HEK293 (cell line): Measurements from ENCODE around the gene HLF.

Experiments used
- CTCF ChIA-PET: fragments of 350-600 bp; formaldehyde crosslinking; extraction: SDS; loops from one replicate; lab custom pipeline; 2021; ENCODE audit warnings: antibody characterized with exemption; lab: Yijun Ruan, JAX
- POLR2A ChIA-PET: fragments of 300-600 bp; formaldehyde crosslinking; extraction: SDS; loops from one replicate; lab custom pipeline; 2020; ENCODE audit warnings: antibody characterized with exemption, inconsistent platforms; lab: Yijun Ruan, JAX
- H3K27ac ChIP-seq: fragments of 200-500 bp; sonication (Bioruptor generic); 2 replicates; pipeline ENCODE4 v1.5.1; 2014; ENCODE audit warnings: low read depth, low read length, control low read depth, inconsistent platforms; ENCODE audit errors: extremely low read depth
- H3K36me3 ChIP-seq, 2 experiments: fragments of 200-500 bp in 1 of 2; sonication (Bioruptor generic) in 1 of 2; 1 replicate in 1 of 2; 2 replicates in 1 of 2; pipeline ENCODE4 v1.5.1; 2014 to 2017; ENCODE audit warnings: inconsistent platforms in 2 of 2, low read length in 2 of 2; ENCODE audit not compliant: control insufficient read depth in 2 of 2, insufficient read depth in 1 of 2
- H3K4me1 ChIP-seq: fragments of 200-500 bp; sonication (Bioruptor generic); 2 replicates; pipeline ENCODE4 v1.5.1; 2014; ENCODE audit warnings: mild to moderate bottlenecking, low read length, inconsistent platforms; ENCODE audit not compliant: control insufficient read depth, insufficient read depth
- H3K4me3 ChIP-seq: 2 replicates; pipeline ENCODE4 v1.5.1; 2011; ENCODE audit warnings: low read depth, mild to moderate bottlenecking, control low read depth, low read length, moderate library complexity
- H3K9me3 ChIP-seq: fragments of 200-500 bp; sonication (Bioruptor generic); 2 replicates; pipeline ENCODE4 v1.5.1; 2014; ENCODE audit warnings: low read depth, low read length, inconsistent platforms; ENCODE audit not compliant: control insufficient read depth, insufficient read depth
- PRDM1 ChIP-seq: fragments of 450-650 bp; formaldehyde crosslinking; IDR thresholded peaks from 2 replicates; pipeline ENCODE4; 2016; ENCODE audit warnings: missing biosample characterization, missing genetic modification characterization
- SCRT1 ChIP-seq: fragments of 450-650 bp; formaldehyde crosslinking; IDR thresholded peaks from 2 replicates; pipeline ENCODE4 v1.5.1; 2016; ENCODE audit warnings: missing biosample characterization, missing genetic modification characterization, borderline replicate concordance
- YY1 ChIP-seq: fragments of 450-650 bp; formaldehyde crosslinking; IDR thresholded peaks from 2 replicates; pipeline ENCODE4 v1.5.1; 2018; ENCODE audit warnings: missing biosample characterization, missing genetic modification characterization
- ZBTB1 ChIP-seq: fragments of 450-650 bp; formaldehyde crosslinking; IDR thresholded peaks from 2 replicates; pipeline ENCODE4 v1.5.1; 2016; ENCODE audit warnings: missing biosample characterization, missing genetic modification characterization
- ZBTB8A ChIP-seq: fragments of 450-650 bp; formaldehyde crosslinking; IDR thresholded peaks from 2 replicates; pipeline ENCODE4 v1.5.1; 2016; ENCODE audit warnings: missing biosample characterization, missing genetic modification characterization
- ZNF112 ChIP-seq: fragments of 450-650 bp; formaldehyde crosslinking; IDR thresholded peaks from 2 replicates; pipeline ENCODE4 v1.5.0; 2017; ENCODE audit warnings: missing biosample characterization, missing genetic modification characterization
- ZNF248 ChIP-seq: fragments of 450-650 bp; formaldehyde crosslinking; IDR thresholded peaks from 2 replicates; pipeline ENCODE4 v1.5.1; 2017; ENCODE audit warnings: missing biosample characterization, missing genetic modification characterization
- ZNF37A ChIP-seq: fragments of 450-650 bp; IDR thresholded peaks from 2 replicates; pipeline ENCODE4 v1.5.1; 2018; ENCODE audit warnings: missing biosample characterization, missing genetic modification characterization
- ZNF514 ChIP-seq: fragments of 450-650 bp; formaldehyde crosslinking; IDR thresholded peaks from 2 replicates; pipeline ENCODE4 v1.5.1; 2016; ENCODE audit warnings: missing biosample characterization, missing genetic modification characterization
- ZNF529 ChIP-seq: fragments of 450-650 bp; formaldehyde crosslinking; IDR thresholded peaks from 2 replicates; pipeline ENCODE4 v1.5.1; 2017; ENCODE audit warnings: missing genetic modification characterization, missing biosample characterization; ENCODE audit not compliant: insufficient replicate concordance
- ZNF560 ChIP-seq: fragments of 450-650 bp; formaldehyde crosslinking; IDR thresholded peaks from 2 replicates; pipeline ENCODE4 v1.5.1; 2017; ENCODE audit warnings: missing biosample characterization, missing genetic modification characterization, borderline replicate concordance
- ZNF777 ChIP-seq: fragments of 450-650 bp; formaldehyde crosslinking; IDR thresholded peaks from 2 replicates; pipeline ENCODE4 v1.5.1; 2017; ENCODE audit warnings: missing biosample characterization, missing genetic modification characterization, borderline replicate concordance
- ZNF785 ChIP-seq: fragments of 450-650 bp; formaldehyde crosslinking; IDR thresholded peaks from 2 replicates; pipeline ENCODE4 v1.5.1; 2016; ENCODE audit warnings: missing biosample characterization, missing genetic modification characterization
- ZNF843 ChIP-seq: fragments of 450-650 bp; formaldehyde crosslinking; IDR thresholded peaks from 2 replicates; pipeline ENCODE4 v1.5.1; 2016; ENCODE audit warnings: missing biosample characterization, missing genetic modification characterization
- TF ChIP-seq, protein P1 (sequence below): fragments of 450-650 bp; formaldehyde crosslinking; IDR thresholded peaks from 2 replicates; pipeline ENCODE4 v1.5.1; 2016; ENCODE audit warnings: missing biosample characterization, missing genetic modification characterization
- TF ChIP-seq, protein P2 (sequence below): fragments of 450-650 bp; formaldehyde crosslinking; IDR thresholded peaks from 2 replicates; pipeline ENCODE4 v1.5.1; 2016; ENCODE audit warnings: missing biosample characterization, missing genetic modification characterization
- TF ChIP-seq, protein P3 (sequence below): fragments of 450-650 bp; formaldehyde crosslinking; IDR thresholded peaks from 2 replicates; pipeline ENCODE4 v1.5.1; 2016; ENCODE audit warnings: missing biosample characterization, missing genetic modification characterization
- TF ChIP-seq, protein P4 (sequence below): fragments of 450-650 bp; formaldehyde crosslinking; conservative IDR thresholded peaks from 2 replicates; pipeline ENCODE4 v1.5.1; 2016; ENCODE audit warnings: low read depth, missing biosample characterization, missing genetic modification characterization
- TF ChIP-seq, protein P5 (sequence below): fragments of 450-650 bp; IDR thresholded peaks from 2 replicates; pipeline ENCODE4 v1.5.1; 2018; ENCODE audit warnings: missing biosample characterization, mild to moderate bottlenecking, missing genetic modification characterization
- TF ChIP-seq, protein P6 (sequence below): fragments of 450-650 bp; formaldehyde crosslinking; IDR thresholded peaks from 2 replicates; pipeline ENCODE4 v1.5.1; 2017; ENCODE audit warnings: missing biosample characterization, mild to moderate bottlenecking, missing genetic modification characterization, moderate library complexity

The HLF gene

DNA sequence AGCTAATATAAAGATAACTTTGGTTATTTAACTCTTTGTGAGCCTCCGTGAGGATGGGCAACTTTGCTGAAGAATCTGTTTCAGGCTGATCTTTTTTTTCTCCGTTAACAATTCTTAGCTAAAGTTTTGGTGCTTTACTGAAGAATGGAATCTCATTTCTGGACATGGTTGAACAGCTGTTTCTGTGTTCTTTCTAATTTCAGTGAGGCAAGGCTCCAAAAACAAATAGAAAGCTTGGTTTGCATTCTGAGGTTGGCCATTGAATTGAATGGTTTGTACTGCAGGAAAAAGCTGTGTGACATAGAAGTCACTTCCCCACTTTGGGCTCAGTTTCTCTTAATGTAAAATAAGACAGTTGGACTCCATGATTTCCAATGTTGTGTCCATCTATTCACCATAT, 22.3 kb upstream of the HLF start:
- H3K4me1 ChIP-seq: no peaks in the 10 kb centered on the region
- ChIA-PET POLR2A (no interaction called here), CTCF (interaction anchor here (0.7 kb wide), 1 partner anchor 10 kb away, joined by 3 read pairs; no protein-coding TSS in a partner anchor)
- TF ChIP-seq YY1 (tag by site-specific recombination): no peak
- no peak for TF ChIP-seq ZBTB1 (tag by site-specific recombination)
- TF ChIP-seq ZNF777 (tag by site-specific recombination): no peak
- TF ChIP-seq, protein P1, sequence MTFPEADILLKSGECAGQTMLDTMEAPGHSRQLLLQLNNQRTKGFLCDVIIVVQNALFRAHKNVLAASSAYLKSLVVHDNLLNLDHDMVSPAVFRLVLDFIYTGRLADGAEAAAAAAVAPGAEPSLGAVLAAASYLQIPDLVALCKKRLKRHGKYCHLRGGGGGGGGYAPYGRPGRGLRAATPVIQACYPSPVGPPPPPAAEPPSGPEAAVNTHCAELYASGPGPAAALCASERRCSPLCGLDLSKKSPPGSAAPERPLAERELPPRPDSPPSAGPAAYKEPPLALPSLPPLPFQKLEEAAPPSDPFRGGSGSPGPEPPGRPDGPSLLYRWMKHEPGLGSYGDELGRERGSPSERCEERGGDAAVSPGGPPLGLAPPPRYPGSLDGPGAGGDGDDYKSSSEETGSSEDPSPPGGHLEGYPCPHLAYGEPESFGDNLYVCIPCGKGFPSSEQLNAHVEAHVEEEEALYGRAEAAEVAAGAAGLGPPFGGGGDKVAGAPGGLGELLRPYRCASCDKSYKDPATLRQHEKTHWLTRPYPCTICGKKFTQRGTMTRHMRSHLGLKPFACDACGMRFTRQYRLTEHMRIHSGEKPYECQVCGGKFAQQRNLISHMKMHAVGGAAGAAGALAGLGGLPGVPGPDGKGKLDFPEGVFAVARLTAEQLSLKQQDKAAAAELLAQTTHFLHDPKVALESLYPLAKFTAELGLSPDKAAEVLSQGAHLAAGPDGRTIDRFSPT (tag by site-specific recombination): no peak
- no peak overlapping the region for H3K27ac ChIP-seq
- no peak overlapping the region for H3K4me3 ChIP-seq
- no peaks in the 10 kb centered on the region for H3K9me3 ChIP-seq
- H3K36me3 ChIP-seq: no peaks in the 10 kb centered on the region

DNA sequence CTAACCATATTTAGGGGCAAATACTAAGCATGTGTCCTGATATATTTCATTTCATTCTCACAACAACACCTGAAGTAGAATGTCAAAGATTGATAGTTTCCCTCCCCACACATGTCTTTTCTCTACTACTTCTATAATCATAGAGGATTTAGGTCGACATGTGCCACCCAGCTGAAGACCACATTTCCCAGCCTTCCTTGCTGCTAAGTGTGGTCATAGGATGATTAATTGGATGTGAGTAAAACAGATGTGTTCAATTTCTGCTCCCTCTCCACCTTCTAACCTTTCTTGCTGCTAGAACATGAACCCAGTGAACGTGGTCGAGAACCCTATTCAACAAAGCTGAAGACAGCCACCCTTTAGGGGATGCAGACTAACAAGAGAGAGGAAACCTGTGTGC, 18.8 kb upstream of the HLF start:
- no peak for TF ChIP-seq ZNF843 (tag by site-specific recombination)
- TF ChIP-seq, protein P2, sequence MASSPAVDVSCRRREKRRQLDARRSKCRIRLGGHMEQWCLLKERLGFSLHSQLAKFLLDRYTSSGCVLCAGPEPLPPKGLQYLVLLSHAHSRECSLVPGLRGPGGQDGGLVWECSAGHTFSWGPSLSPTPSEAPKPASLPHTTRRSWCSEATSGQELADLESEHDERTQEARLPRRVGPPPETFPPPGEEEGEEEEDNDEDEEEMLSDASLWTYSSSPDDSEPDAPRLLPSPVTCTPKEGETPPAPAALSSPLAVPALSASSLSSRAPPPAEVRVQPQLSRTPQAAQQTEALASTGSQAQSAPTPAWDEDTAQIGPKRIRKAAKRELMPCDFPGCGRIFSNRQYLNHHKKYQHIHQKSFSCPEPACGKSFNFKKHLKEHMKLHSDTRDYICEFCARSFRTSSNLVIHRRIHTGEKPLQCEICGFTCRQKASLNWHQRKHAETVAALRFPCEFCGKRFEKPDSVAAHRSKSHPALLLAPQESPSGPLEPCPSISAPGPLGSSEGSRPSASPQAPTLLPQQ: no peak
- no peak for TF ChIP-seq ZNF248 (tag by site-specific recombination)
- TF ChIP-seq SCRT1 (tag by site-specific recombination): no peak
- TF ChIP-seq ZNF560 (tag by site-specific recombination): no peak
- no peak for TF ChIP-seq PRDM1 (tag by site-specific recombination)
- no peak for TF ChIP-seq ZNF37A (tag by site-specific recombination)
- TF ChIP-seq ZNF529 (tag by site-specific recombination): no peak
- TF ChIP-seq ZNF785 (tag by site-specific recombination): no peak
- TF ChIP-seq, protein P3, sequence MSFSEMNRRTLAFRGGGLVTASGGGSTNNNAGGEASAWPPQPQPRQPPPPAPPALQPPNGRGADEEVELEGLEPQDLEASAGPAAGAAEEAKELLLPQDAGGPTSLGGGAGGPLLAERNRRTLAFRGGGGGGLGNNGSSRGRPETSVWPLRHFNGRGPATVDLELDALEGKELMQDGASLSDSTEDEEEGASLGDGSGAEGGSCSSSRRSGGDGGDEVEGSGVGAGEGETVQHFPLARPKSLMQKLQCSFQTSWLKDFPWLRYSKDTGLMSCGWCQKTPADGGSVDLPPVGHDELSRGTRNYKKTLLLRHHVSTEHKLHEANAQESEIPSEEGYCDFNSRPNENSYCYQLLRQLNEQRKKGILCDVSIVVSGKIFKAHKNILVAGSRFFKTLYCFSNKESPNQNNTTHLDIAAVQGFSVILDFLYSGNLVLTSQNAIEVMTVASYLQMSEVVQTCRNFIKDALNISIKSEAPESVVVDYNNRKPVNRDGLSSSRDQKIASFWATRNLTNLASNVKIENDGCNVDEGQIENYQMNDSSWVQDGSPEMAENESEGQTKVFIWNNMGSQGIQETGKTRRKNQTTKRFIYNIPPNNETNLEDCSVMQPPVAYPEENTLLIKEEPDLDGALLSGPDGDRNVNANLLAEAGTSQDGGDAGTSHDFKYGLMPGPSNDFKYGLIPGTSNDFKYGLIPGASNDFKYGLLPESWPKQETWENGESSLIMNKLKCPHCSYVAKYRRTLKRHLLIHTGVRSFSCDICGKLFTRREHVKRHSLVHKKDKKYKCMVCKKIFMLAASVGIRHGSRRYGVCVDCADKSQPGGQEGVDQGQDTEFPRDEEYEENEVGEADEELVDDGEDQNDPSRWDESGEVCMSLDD: no peak
- TF ChIP-seq ZNF514: no peak
- TF ChIP-seq, protein P4, sequence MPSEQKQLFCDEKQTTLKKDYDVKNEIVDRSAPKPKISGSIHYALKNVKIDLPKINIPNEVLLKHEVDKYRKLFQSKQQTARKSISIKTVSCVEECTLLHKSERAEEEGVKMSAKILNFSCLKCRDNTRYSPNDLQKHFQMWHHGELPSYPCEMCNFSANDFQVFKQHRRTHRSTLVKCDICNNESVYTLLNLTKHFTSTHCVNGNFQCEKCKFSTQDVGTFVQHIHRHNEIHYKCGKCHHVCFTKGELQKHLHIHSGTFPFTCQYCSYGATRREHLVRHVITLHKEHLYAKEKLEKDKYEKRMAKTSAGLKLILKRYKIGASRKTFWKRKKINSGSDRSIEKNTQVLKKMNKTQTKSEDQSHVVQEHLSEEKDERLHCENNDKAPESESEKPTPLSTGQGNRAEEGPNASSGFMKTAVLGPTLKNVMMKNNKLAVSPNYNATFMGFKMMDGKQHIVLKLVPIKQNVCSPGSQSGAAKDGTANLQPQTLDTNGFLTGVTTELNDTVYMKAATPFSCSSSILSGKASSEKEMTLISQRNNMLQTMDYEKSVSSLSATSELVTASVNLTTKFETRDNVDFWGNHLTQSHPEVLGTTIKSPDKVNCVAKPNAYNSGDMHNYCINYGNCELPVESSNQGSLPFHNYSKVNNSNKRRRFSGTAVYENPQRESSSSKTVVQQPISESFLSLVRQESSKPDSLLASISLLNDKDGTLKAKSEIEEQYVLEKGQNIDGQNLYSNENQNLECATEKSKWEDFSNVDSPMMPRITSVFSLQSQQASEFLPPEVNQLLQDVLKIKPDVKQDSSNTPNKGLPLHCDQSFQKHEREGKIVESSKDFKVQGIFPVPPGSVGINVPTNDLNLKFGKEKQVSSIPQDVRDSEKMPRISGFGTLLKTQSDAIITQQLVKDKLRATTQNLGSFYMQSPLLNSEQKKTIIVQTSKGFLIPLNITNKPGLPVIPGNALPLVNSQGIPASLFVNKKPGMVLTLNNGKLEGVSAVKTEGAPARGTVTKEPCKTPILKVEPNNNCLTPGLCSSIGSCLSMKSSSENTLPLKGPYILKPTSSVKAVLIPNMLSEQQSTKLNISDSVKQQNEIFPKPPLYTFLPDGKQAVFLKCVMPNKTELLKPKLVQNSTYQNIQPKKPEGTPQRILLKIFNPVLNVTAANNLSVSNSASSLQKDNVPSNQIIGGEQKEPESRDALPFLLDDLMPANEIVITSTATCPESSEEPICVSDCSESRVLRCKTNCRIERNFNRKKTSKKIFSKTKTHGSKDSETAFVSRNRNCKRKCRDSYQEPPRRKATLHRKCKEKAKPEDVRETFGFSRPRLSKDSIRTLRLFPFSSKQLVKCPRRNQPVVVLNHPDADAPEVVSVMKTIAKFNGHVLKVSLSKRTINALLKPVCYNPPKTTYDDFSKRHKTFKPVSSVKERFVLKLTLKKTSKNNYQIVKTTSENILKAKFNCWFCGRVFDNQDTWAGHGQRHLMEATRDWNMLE (tag by site-specific recombination): no peak
- TF ChIP-seq, protein P5, sequence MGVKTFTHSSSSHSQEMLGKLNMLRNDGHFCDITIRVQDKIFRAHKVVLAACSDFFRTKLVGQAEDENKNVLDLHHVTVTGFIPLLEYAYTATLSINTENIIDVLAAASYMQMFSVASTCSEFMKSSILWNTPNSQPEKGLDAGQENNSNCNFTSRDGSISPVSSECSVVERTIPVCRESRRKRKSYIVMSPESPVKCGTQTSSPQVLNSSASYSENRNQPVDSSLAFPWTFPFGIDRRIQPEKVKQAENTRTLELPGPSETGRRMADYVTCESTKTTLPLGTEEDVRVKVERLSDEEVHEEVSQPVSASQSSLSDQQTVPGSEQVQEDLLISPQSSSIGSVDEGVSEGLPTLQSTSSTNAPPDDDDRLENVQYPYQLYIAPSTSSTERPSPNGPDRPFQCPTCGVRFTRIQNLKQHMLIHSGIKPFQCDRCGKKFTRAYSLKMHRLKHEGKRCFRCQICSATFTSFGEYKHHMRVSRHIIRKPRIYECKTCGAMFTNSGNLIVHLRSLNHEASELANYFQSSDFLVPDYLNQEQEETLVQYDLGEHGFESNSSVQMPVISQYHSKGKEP: no peak
- no peak for TF ChIP-seq ZNF112 (tag by site-specific recombination)
- TF ChIP-seq ZBTB8A (tag by site-specific recombination): no peak
- TF ChIP-seq, protein P6, sequence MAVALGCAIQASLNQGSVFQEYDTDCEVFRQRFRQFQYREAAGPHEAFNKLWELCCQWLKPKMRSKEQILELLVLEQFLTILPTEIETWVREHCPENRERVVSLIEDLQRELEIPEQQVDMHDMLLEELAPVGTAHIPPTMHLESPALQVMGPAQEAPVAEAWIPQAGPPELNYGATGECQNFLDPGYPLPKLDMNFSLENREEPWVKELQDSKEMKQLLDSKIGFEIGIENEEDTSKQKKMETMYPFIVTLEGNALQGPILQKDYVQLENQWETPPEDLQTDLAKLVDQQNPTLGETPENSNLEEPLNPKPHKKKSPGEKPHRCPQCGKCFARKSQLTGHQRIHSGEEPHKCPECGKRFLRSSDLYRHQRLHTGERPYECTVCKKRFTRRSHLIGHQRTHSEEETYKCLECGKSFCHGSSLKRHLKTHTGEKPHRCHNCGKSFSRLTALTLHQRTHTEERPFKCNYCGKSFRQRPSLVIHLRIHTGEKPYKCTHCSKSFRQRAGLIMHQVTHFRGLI: no peak
- no peak overlapping the region for H3K4me3 ChIP-seq
- POLR2A ChIA-PET: no interaction called here
- no peak overlapping the region for H3K27ac ChIP-seq
- H3K36me3 ChIP-seq: no peaks in the 10 kb centered on the region
- no peaks in the 10 kb centered on the region for H3K9me3 ChIP-seq
- H3K4me1 ChIP-seq: no peaks in the 10 kb centered on the region
- CTCF ChIA-PET: interaction anchor here (0.6 kb wide), 1 partner anchor 217 kb away, joined by 5 read pairs; no protein-coding TSS in a partner anchor
